HG03103 (cell line): ENCODE results near the gene RPS6KB2.

Source experiments
- ATAC-seq: cut with Tn5 transposase; IDR thresholded peaks from one replicate; pipeline ENCODE4 v1.9.1; 2021; ENCODE audit warnings: low read depth; ENCODE audit not compliant: unreplicated experiment

The RPS6KB2 gene

GRCh38 chr11:67428052-67429001 lies at the start of gene RPS6KB2:
RPS6KB2 (plus strand) TSS chr11:67428494; CDS start chr11:67428546, 52 bp downstream.
- no peak for ATAC-seq

- ATAC-seq: no peak
These were observed 49.8 kb upstream of the RPS6KB2 start for GRCh38 chr11:67378544-67378943.

- ATAC-seq: no peak
These were observed 48.9 kb upstream of the RPS6KB2 start for GRCh38 chr11:67379061-67380058.

- no peak for ATAC-seq
These were observed 46.9 kb upstream of the RPS6KB2 start for GRCh38 chr11:67381244-67381972.

- no peak for ATAC-seq
These were observed 45.8 kb upstream of the RPS6KB2 start for GRCh38 chr11:67382276-67383136.

GRCh38 chr11:67384851-67385366 lies 43.4 kb upstream of the RPS6KB2 start:
- no peak for ATAC-seq

- no peak for ATAC-seq
These were observed 41.2 kb upstream of the RPS6KB2 start for GRCh38 chr11:67387069-67387468.

- no peak for ATAC-seq
These were observed 40.8 kb upstream of the RPS6KB2 start for GRCh38 chr11:67387518-67387917.

GRCh38 chr11:67389477-67389876 lies 38.8 kb upstream of the RPS6KB2 start:
- no peak for ATAC-seq

GRCh38 chr11:67390947-67391303 lies 37.4 kb upstream of the RPS6KB2 start:
- ATAC-seq: no peak

- peak; percentile 49 for ATAC-seq
These were observed 36.8 kb upstream of the RPS6KB2 start, which contains the start of gene RAD9A for GRCh38 chr11:67391304-67392182. RAD9A (plus strand) TSS chr11:67391986; CDS start chr11:67392045, 59 bp downstream.

- no peak for ATAC-seq
These were observed 36.0 kb upstream of the RPS6KB2 start for GRCh38 chr11:67392183-67392715.

- no peak for ATAC-seq
These were observed 34.9 kb upstream of the RPS6KB2 start for GRCh38 chr11:67393437-67393836.

GRCh38 chr11:67393990-67394389 lies 34.3 kb upstream of the RPS6KB2 start:
- no peak for ATAC-seq

GRCh38 chr11:67395555-67396258 lies 32.6 kb upstream of the RPS6KB2 start:
- ATAC-seq: no peak

- no peak for ATAC-seq
These were observed 32.1 kb upstream of the RPS6KB2 start for GRCh38 chr11:67396259-67396581.

GRCh38 chr11:67396587-67397389 lies 31.5 kb upstream of the RPS6KB2 start:
- ATAC-seq: no peak
